HepG2 (cell line): Measurements from ENCODE around the gene S100A5. TPM values are rescaled to one million over a fixed set of nuclear protein-coding genes. Genes with fewer than 3 reads are reported as not detected.

Experiments
- CHD4 ChIP-seq: fragments of 200-600 bp; sonication (generic); IDR thresholded peaks from 2 replicates; pipeline ENCODE4 v1.7.0; 2017; ENCODE audit warnings: mild to moderate bottlenecking, low read length, borderline replicate concordance
- CTCF ChIP-seq: sonication (generic); formaldehyde crosslinking; IDR thresholded peaks from 2 replicates; pipeline ENCODE4 v1.5.0; 2020; ENCODE audit warnings: mild to moderate bottlenecking, missing genetic modification reagents, moderate library complexity
- FOXJ3 ChIP-seq: sonication (generic); formaldehyde crosslinking; IDR thresholded peaks from 2 replicates; pipeline ENCODE4 v1.4.0; 2020; ENCODE audit warnings: missing genetic modification reagents, mild to moderate bottlenecking, borderline replicate concordance
- HHEX ChIP-seq: IDR thresholded peaks from 2 replicates; pipeline ENCODE4 v1.6.1; 2016; ENCODE audit warnings: control low read depth
- KDM4B ChIP-seq: sonication (generic); formaldehyde crosslinking; IDR thresholded peaks from 2 replicates; pipeline ENCODE4 v1.4.0; 2020; ENCODE audit warnings: missing genetic modification reagents
- NFE2L2 ChIP-seq: fragments of 150-350 bp; IDR thresholded peaks from 2 replicates; pipeline ENCODE4 v1.6.1; 2014; ENCODE audit warnings: low read length
- NPAS2 ChIP-seq: sonication (generic); formaldehyde crosslinking; IDR thresholded peaks from 2 replicates; pipeline ENCODE4 v1.8.0; 2022; ENCODE audit warnings: mild to moderate bottlenecking, missing genetic modification reagents, borderline replicate concordance
- RAD51 ChIP-seq: fragments of 450-650 bp; IDR thresholded peaks from 2 replicates; pipeline ENCODE4 v1.6.1; 2016; ENCODE audit warnings: borderline replicate concordance
- RARA ChIP-seq: IDR thresholded peaks from 2 replicates; pipeline ENCODE4 v1.6.1; 2016; ENCODE audit warnings: missing genetic modification reagents, missing compliant biosample characterization
- SKIL ChIP-seq: sonication (generic); formaldehyde crosslinking; IDR thresholded peaks from 2 replicates; pipeline ENCODE4 v1.8.0; 2022; ENCODE audit warnings: missing genetic modification reagents, mild to moderate bottlenecking, moderate library complexity, borderline replicate concordance
- ZBTB25 ChIP-seq: IDR thresholded peaks from 2 replicates; pipeline ENCODE4 v1.6.1; 2018; ENCODE audit warnings: missing genetic modification reagents
- ZC3H13 ChIP-seq: sonication (generic); formaldehyde crosslinking; IDR thresholded peaks from 2 replicates; pipeline ENCODE4 v1.8.1; 2023; ENCODE audit warnings: mild to moderate bottlenecking, missing genetic modification reagents, moderate library complexity
- ZIK1 ChIP-seq: sonication (generic); formaldehyde crosslinking; IDR thresholded peaks from 2 replicates; pipeline ENCODE4 v1.5.0; 2020; ENCODE audit warnings: mild to moderate bottlenecking, low read depth, missing genetic modification reagents, borderline replicate concordance
- ZNF124 ChIP-seq: sonication (generic); formaldehyde crosslinking; IDR thresholded peaks from 2 replicates; pipeline ENCODE4 v1.4.0; 2020; ENCODE audit warnings: missing genetic modification reagents
- ZNF337 ChIP-seq: sonication (generic); formaldehyde crosslinking; IDR thresholded peaks from 2 replicates; pipeline ENCODE4 v1.5.1; 2020; ENCODE audit warnings: missing genetic modification reagents, low read depth, mild to moderate bottlenecking, borderline replicate concordance
- ZNF34 ChIP-seq: sonication (generic); formaldehyde crosslinking; IDR thresholded peaks from 2 replicates; pipeline ENCODE4 v1.4.0; 2020; ENCODE audit warnings: mild to moderate bottlenecking, missing genetic modification reagents, borderline replicate concordance
- ZNF562 ChIP-seq: sonication (generic); formaldehyde crosslinking; IDR thresholded peaks from 2 replicates; pipeline ENCODE4 v1.8.0; 2022; ENCODE audit warnings: missing genetic modification reagents, borderline replicate concordance
- ZNF597 ChIP-seq: sonication (generic); formaldehyde crosslinking; IDR thresholded peaks from 2 replicates; pipeline ENCODE4 v1.5.0; 2020; ENCODE audit warnings: missing genetic modification reagents
- ZNF879 ChIP-seq: sonication (generic); formaldehyde crosslinking; IDR thresholded peaks from 2 replicates; pipeline ENCODE4 v1.8.1; 2023; ENCODE audit warnings: missing genetic modification reagents
- ZXDC ChIP-seq: sonication (generic); formaldehyde crosslinking; IDR thresholded peaks from 2 replicates; pipeline ENCODE4 v1.5.0; 2020; ENCODE audit warnings: mild to moderate bottlenecking, missing genetic modification reagents
- polyA plus RNA-seq, 8 experiments: library from polyadenylated mRNA; depleted of rRNA in 3 of 8; stranded (reverse) in 7 of 8; unstranded in 1 of 8; fragments of >200 nt; fragmentation: Illumina TruSeq in 4 of 8; extraction: Trizol in 4 of 8; gene quantifications; 2 replicates each; pipeline versions ENCODE4 v1.2.1 to v1.2.3, GENCODE V29; 2011 to 2016; ENCODE audit warnings: low read depth in 4 of 8, missing spikeins in 1 of 8, mixed read lengths in 1 of 8; ENCODE audit not compliant: insufficient read depth in 1 of 8
- total RNA-seq, 5 experiments: library from RNA; depleted of rRNA; stranded (reverse); fragments of >200 nt; fragmentation: Illumina TruSeq; extraction: Trizol; gene quantifications; 2 replicates each; pipeline ENCODE4 v1.2.3, GENCODE V29; 2016; ENCODE audit warnings: low read depth in 1 of 5
- TF ChIP-seq, protein P1 (sequence below): sonication (generic); formaldehyde crosslinking; IDR thresholded peaks from 2 replicates; pipeline ENCODE4 v1.9.0; 2021; ENCODE audit warnings: missing genetic modification reagents, mild to moderate bottlenecking, borderline replicate concordance

S100A5 gene
- total and polyA plus RNA-seq, 2 of the 13 experiments (the other 11 are each of a cell fraction or from before 2014, with no cell fraction given), result not detected

DNA sequence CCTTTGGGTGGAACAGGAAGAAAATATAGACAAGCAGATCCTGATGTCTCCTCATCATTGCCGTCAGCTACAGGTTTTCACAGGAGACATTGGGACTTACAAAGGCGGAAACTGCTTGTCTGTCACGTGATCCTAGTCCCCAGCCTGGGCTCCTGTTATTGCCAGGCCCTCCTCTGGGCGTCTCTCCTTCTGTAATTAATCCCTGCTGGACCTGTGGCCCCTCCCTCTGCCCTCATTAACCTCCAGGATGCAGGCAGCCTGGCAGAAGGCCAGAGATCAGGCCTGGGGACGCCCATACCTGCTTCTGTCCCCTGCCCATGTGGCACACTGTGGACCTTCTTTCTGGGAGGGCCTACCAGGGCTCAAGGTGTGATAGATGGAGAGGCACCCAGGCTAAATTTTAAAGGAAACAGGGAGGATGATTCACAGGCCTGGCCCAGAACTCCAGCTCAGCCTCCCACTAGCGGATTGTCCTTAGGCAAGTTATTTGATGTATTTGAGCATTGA lies 2.4 kb downstream of the S100A5 start (continued):
- TF ChIP-seq, protein P1, sequence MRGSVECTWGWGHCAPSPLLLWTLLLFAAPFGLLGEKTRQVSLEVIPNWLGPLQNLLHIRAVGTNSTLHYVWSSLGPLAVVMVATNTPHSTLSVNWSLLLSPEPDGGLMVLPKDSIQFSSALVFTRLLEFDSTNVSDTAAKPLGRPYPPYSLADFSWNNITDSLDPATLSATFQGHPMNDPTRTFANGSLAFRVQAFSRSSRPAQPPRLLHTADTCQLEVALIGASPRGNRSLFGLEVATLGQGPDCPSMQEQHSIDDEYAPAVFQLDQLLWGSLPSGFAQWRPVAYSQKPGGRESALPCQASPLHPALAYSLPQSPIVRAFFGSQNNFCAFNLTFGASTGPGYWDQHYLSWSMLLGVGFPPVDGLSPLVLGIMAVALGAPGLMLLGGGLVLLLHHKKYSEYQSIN (CRISPR knock-in tag), result no peak
- no peak for TF ChIP-seq ZNF34 (CRISPR knock-in tag)
- no peak for TF ChIP-seq KDM4B
- TF ChIP-seq ZBTB25 (CRISPR knock-in tag), result no peak
- no peak for TF ChIP-seq ZNF124 (CRISPR knock-in tag)
- TF ChIP-seq ZNF597 (CRISPR knock-in tag), result no peak
- TF ChIP-seq RAD51, result peak; percentile 92
- no peak for TF ChIP-seq CHD4
- no peak for TF ChIP-seq ZXDC
- no peak for TF ChIP-seq ZC3H13
- TF ChIP-seq ZNF337, result no peak
- TF ChIP-seq FOXJ3, result no peak
- TF ChIP-seq ZNF879 (CRISPR knock-in tag), result no peak
- TF ChIP-seq SKIL (CRISPR knock-in tag), result no peak
- TF ChIP-seq ZNF562, result no peak
- TF ChIP-seq NFE2L2, result no peak
- TF ChIP-seq ZIK1 (CRISPR knock-in tag), result no peak
- peak; percentile 15; the same call in 1 of the 2 replicates for TF ChIP-seq RARA (CRISPR knock-in tag)
- no peak for TF ChIP-seq NPAS2
- TF ChIP-seq CTCF, result peak; percentile 22; the same call in 1 of the 2 replicates
- no peak for TF ChIP-seq HHEX
